Uterus (tissue), 4 donors: Measurements from ENCODE around the gene DAG1. TPM values are rescaled to one million over a fixed set of nuclear protein-coding genes. Genes with fewer than 3 reads are reported as not detected.

Source experiments
- DNase-seq, 2 donors: peaks; one replicate each; pipeline ENCODE4 v3.0.0-alpha.2; 2019 to 2020
- H3K27ac ChIP-seq, 2 donors: fragments of 200-600 bp; sonication (generic); 1 replicate in 1 of 2; 2 replicates in 1 of 2; pipeline ENCODE4 v1.5.1; 2016 to 2018
- H3K27me3 ChIP-seq, 2 donors: fragments of 200-600 bp; sonication (generic); one replicate each; pipeline ENCODE4 v1.5.1; 2018 to 2019; ENCODE audit warnings: control low read depth in 1 of 2
- H3K36me3 ChIP-seq, 2 donors: fragments of 200-600 bp; sonication (generic); one replicate each; pipeline ENCODE4 v1.5.1; 2019; ENCODE audit warnings: control low read depth in 1 of 2
- H3K4me1 ChIP-seq, 2 donors: fragments of 200-600 bp; sonication (generic); one replicate each; pipeline ENCODE4 v1.5.1; 2018 to 2019; ENCODE audit warnings: control low read depth in 1 of 2
- H3K4me3 ChIP-seq, 2 donors: fragments of 200-600 bp; sonication (generic); 1 replicate in 1 of 2; 2 replicates in 1 of 2; pipeline ENCODE4 v1.5.1; 2018 to 2019; ENCODE audit warnings: mild to moderate bottlenecking in 1 of 2
- H3K9me3 ChIP-seq, 2 donors: fragments of 200-600 bp; sonication (generic); one replicate each; pipeline ENCODE4 v1.5.1; 2019; ENCODE audit warnings: control low read depth in 1 of 2
- POLR2A ChIP-seq, 2 donors: fragments of 450-650 bp; IDR thresholded peaks; one replicate each; pipeline ENCODE4 v1.6.1; 2016; ENCODE audit warnings: antibody characterized with exemption in 2 of 2, mild to moderate bottlenecking in 1 of 2, moderate library complexity in 1 of 2
- intact Hi-C: fragments of 100-400 bp; cut with DNase I; formaldehyde crosslinking; loops from one replicate; pipeline ENCODE4 v1.15.1; 2023; ENCODE audit warnings: low total_unique reads
- small RNA-seq: library from RNA; depleted of rRNA; stranded (forward); fragments of <200 nt; gene quantifications from one replicate; pipeline ENCODE3, GENCODE V24; 2016
- total RNA-seq, 4 donors: library from RNA; depleted of rRNA in 3 of 4; stranded (reverse); fragments of >200 nt in 3 of 4; gene quantifications; one replicate each; pipeline versions ENCODE4 v1.1.0 to v1.2.4, GENCODE V29; 2014 to 2023
- TF ChIP-seq, protein P1 (sequence below), 4 experiments: fragments of 200-600 bp in 2 of 4; fragments of 450-650 bp in 2 of 4; sonication (generic) in 2 of 4; IDR thresholded peaks; one replicate each; pipeline ENCODE4 v1.5.1; 2016 to 2019; ENCODE audit warnings: antibody characterized with exemption in 4 of 4, mild to moderate bottlenecking in 2 of 4, moderate library complexity in 1 of 4
- donor health status: DM: yes; HTN: yes; CAD: no.

DAG1 gene
- total RNA-seq, 4 donors from 2014 or later = 34.3 to 76.4 (median 48.1) TPM

DNA sequence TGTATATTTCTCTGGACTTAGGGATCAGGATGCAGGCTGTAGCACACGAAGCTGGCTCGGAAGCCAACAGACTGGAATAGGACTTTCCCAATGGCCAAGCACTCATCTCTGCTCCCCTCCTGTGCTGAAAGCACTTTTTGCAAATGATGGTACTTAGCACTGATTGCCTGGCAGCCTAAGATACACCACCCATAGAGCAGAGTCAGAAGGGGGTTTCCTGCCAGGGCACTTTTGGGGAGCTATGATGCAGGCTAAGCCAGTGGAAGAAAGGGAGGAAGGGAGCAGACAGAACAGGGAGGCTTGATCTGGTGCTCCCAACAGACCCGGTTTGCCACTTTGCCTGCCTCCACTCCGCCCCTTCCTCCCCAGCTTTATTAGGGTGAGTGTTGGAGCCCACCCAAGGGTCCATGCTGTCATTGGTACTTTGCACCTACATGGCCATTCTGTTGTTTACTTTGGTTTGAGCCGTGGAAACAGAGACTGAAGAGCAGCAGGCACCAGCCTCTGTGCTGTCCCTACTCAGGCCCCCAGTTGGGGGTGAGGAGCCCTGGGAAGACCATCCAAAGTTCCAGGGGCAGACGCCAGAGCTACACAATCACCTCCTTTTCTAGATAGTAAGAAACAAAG lies 100.1 kb downstream of the DAG1 start:
- Histone ChIP-seq H3K27me3 (no peaks in the 10 kb centered on the region), H3K4me1 (no peaks in the 10 kb centered on the region), H3K9me3 (no peaks in the 10 kb centered on the region), H3K36me3 (no peaks in the 10 kb centered on the region), H3K27ac (no peak overlapping the region), H3K4me3 (no peak overlapping the region)
- TF ChIP-seq POLR2A (IDR thresholded peaks at IDR 0.05) = no peak
- TF ChIP-seq, protein P1, sequence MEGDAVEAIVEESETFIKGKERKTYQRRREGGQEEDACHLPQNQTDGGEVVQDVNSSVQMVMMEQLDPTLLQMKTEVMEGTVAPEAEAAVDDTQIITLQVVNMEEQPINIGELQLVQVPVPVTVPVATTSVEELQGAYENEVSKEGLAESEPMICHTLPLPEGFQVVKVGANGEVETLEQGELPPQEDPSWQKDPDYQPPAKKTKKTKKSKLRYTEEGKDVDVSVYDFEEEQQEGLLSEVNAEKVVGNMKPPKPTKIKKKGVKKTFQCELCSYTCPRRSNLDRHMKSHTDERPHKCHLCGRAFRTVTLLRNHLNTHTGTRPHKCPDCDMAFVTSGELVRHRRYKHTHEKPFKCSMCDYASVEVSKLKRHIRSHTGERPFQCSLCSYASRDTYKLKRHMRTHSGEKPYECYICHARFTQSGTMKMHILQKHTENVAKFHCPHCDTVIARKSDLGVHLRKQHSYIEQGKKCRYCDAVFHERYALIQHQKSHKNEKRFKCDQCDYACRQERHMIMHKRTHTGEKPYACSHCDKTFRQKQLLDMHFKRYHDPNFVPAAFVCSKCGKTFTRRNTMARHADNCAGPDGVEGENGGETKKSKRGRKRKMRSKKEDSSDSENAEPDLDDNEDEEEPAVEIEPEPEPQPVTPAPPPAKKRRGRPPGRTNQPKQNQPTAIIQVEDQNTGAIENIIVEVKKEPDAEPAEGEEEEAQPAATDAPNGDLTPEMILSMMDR (IDR thresholded peaks at IDR 0.05) = no peak
- no peak for DNase-seq
- intact Hi-C loops = no loop called here

DNA sequence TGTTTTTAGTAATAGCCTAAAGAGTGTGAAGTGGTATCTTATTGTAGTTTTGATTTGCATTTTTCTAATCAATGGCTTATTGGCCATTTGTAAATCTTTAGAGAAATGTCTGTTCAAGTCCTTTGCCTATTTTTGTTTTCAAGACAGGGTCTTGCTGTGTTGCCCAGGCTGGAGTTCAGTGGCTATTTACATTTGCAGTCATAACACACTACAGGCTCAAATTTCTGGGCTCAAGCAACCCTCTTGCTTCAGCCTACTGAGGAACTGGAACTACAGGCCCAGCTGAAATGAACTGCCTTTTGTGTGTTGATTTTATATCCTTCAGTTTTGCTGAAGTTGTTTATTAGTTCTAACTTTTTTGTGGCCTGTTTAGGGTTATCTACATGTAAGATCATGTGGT lies 112.1 kb downstream of the DAG1 start:
- H3K27ac ChIP-seq = no peak overlapping the region
- H3K36me3 ChIP-seq = no peaks in the 10 kb centered on the region
- no peaks in the 10 kb centered on the region for H3K4me1 ChIP-seq
- H3K27me3 ChIP-seq = no peaks in the 10 kb centered on the region
- no peak for DNase-seq
- H3K4me3 ChIP-seq = no peak overlapping the region
- no peak for TF ChIP-seq POLR2A (IDR thresholded peaks at IDR 0.05)
- TF ChIP-seq, protein P1 (IDR thresholded peaks at IDR 0.05) = no peak
- intact Hi-C loops = no loop called here
- no peaks in the 10 kb centered on the region for H3K9me3 ChIP-seq

Small RNA genes lying within 50 kb of the gene (small RNA-seq; reads per million reads assigned to genes)
- gene RNA5SP130 = not detected

Other genes starting within 250 kb of the DAG1 start
- 1 to 10 TPM; 1.5 to 9.0 (median 4.9) TPM for gene C3orf62, start 193.0 kb upstream of the DAG1 start, total RNA-seq
- 10 to 100 TPM in 3 of 4 donors, 1 to 10 TPM in 1; 9.2 to 78.3 (median 28.8) TPM for gene USP4, start 130.2 kb upstream of the DAG1 start, total RNA-seq
- 100 to 1,000 TPM in 2 of 4 donors, 10 to 100 TPM in 2; 40.2 to 450 (median 81.2) TPM for gene GPX1, start 111.9 kb upstream of the DAG1 start, total RNA-seq
- 100 to 1,000 TPM; 282 to 493 (median 419) TPM for gene RHOA, start 58.3 kb upstream of the DAG1 start, total RNA-seq
- 10 to 100 TPM in 3 of 4 donors, 1 to 10 TPM in 1; 2.1 to 26.0 (median 18.7) TPM for gene TCTA, start 57.8 kb upstream of the DAG1 start, total RNA-seq
- gene AMT, start 47.8 kb upstream of the DAG1 start, total RNA-seq = 10 to 100 TPM in 3 of 4 donors, 1 to 10 TPM in 1; 1.5 to 17.9 (median 14.0) TPM
- gene NICN1, start 40.9 kb upstream of the DAG1 start, total RNA-seq = 10 to 100 TPM in 1 of 4 donors, 1 to 10 TPM in 3; 4.4 to 23.4 (median 6.8) TPM
- under 1 TPM; 0.29 to 0.95 (median 0.60) TPM for gene BSN, start 84.2 kb downstream of the DAG1 start, total RNA-seq
- 10 to 100 TPM; 35.3 to 78.7 (median 61.4) TPM for gene APEH, start 204.1 kb downstream of the DAG1 start, total RNA-seq
- 10 to 100 TPM in 2 of 4 donors, 1 to 10 TPM in 1, not detected in 1; 5.1 to 11.5 (median 10.4) TPM for gene MST1, start 219.2 kb downstream of the DAG1 start, total RNA-seq
- 10 to 100 TPM; 10.9 to 47.3 (median 25.3) TPM for gene RNF123, start 219.3 kb downstream of the DAG1 start, total RNA-seq
- not detected for gene AMIGO3, start 249.4 kb downstream of the DAG1 start, total RNA-seq